K562 (cell line): Measurements from ENCODE around the gene DMGDH. TPM values are rescaled to one million over a fixed set of nuclear protein-coding genes. Genes with fewer than 3 reads are reported as not detected.

ENCODE experiments used
- ATAC-seq: fragments of 200-7000 bp; cut with Tn5 transposase; 3 replicates; pipeline ENCODE4 v1.9.1; 2020; ENCODE audit warnings: moderate library complexity
- BruUV-seq: library from RNA; stranded (reverse); fragments of 400-500 nt; replicated peaks from 2 replicates; lab custom pipeline; 2021; lab: Mats Ljungman, UMichigan
- CTCF ChIA-PET: fragments of 300-600 bp; formaldehyde crosslinking; extraction: SDS; loops from one replicate; lab custom pipeline; 2021; ENCODE audit warnings: low intra/inter-chr PET ratio; lab: Yijun Ruan, JAX
- POLR2A ChIA-PET: fragments of 300-600, 350-650 bp; sonication (Branson Sonifier 250); formaldehyde crosslinking; extraction: SDS; loops from one replicate; lab custom pipeline; 2021; ENCODE audit warnings: antibody characterized with exemption, inconsistent platforms; lab: Yijun Ruan, JAX
- DNase-seq, 4 experiments: peaks; one replicate each; pipeline versions ENCODE4 v3.0.0 to v3.0.0-alpha.2; 2011 to 2018; ENCODE audit warnings: low spot score in 3 of 4, mixed read lengths in 3 of 4; ENCODE audit errors: extremely low read depth in 1 of 4
- FAIRE-seq: peaks from 2 replicates; lab custom pipeline; 2011; peaks lifted over from hg19 to GRCh38; lab: Jason Lieb, UNC
- H2AFZ ChIP-seq: 2 replicates; pipeline ENCODE4 v1.6.0; 2011; ENCODE audit warnings: low read depth, low read length, control low read depth, inconsistent platforms
- H3K27ac ChIP-seq: fragments of 200-600 bp; 3 replicates; pipeline ENCODE4 v1.8.0; 2011; ENCODE audit warnings: low read depth, mild to moderate bottlenecking, control low read depth, inconsistent platforms, low read length, moderate library complexity, mixed read lengths; ENCODE audit errors: extremely low read depth
- H3K27me3 ChIP-seq, 2 experiments: fragments of 300-600 bp in 1 of 2; 2 replicates in 1 of 2; 3 replicates in 1 of 2; pipeline versions ENCODE4 v1.6.0 to v1.8.0; 2011; ENCODE audit warnings: inconsistent platforms in 2 of 2, low read length in 2 of 2, mild to moderate bottlenecking in 1 of 2, mixed read lengths in 1 of 2, moderate library complexity in 1 of 2; ENCODE audit not compliant: control insufficient read depth in 2 of 2, insufficient read depth in 2 of 2
- H3K36me3 ChIP-seq: fragments of 300-600 bp; 3 replicates; pipeline ENCODE4 v1.8.0; 2011; ENCODE audit warnings: mild to moderate bottlenecking, low read length, inconsistent platforms; ENCODE audit not compliant: control insufficient read depth, insufficient read depth
- H3K4me1 ChIP-seq, 2 experiments: fragments of 200-600 bp in 1 of 2; replicated peaks in 1 of 2; 2 replicates in 1 of 2; 3 replicates in 1 of 2; pipeline versions ENCODE4 v1.5.1 to v1.8.0; 2011; ENCODE audit warnings: inconsistent platforms in 2 of 2, low read length in 2 of 2, mild to moderate bottlenecking in 1 of 2, mixed read lengths in 1 of 2, moderate library complexity in 1 of 2; ENCODE audit not compliant: control insufficient read depth in 2 of 2, insufficient read depth in 2 of 2
- H3K4me2 ChIP-seq: 2 replicates; pipeline ENCODE4 v1.6.1; 2011; ENCODE audit warnings: low read length, control low read depth, inconsistent platforms, mixed read lengths; ENCODE audit not compliant: insufficient read depth
- H3K4me3 ChIP-seq: fragments of 200-600 bp; sonication (generic), shearing (Covaris generic); 2 replicates; pipeline ENCODE4 v1.5.1; 2016; ENCODE audit warnings: control low read depth, inconsistent platforms
- H3K79me2 ChIP-seq: fragments of 200-600 bp; 3 replicates; pipeline ENCODE4 v1.8.0; 2011; ENCODE audit warnings: low read length, inconsistent platforms; ENCODE audit not compliant: control insufficient read depth, insufficient read depth
- H3K9ac ChIP-seq, 2 experiments: 2 replicates each; pipeline versions ENCODE4 v1.6.0 to v1.6.1; 2011; ENCODE audit warnings: low read depth in 2 of 2, low read length in 2 of 2, control low read depth in 1 of 2, inconsistent platforms in 1 of 2, mild to moderate bottlenecking in 1 of 2, mixed read lengths in 1 of 2; ENCODE audit not compliant: insufficient read depth in 1 of 2
- H3K9me1 ChIP-seq: one replicate; pipeline ENCODE4 v1.6.0; 2011; ENCODE audit warnings: inconsistent platforms, mild to moderate bottlenecking, low read length, moderate library complexity; ENCODE audit not compliant: control insufficient read depth, insufficient read depth
- H3K9me3 ChIP-seq: replicated peaks from 2 replicates; pipeline ENCODE4 v1.5.1; 2011; ENCODE audit warnings: low read depth, low read length, inconsistent platforms; ENCODE audit not compliant: control insufficient read depth, insufficient read depth
- H4K20me1 ChIP-seq: replicated peaks from 2 replicates; pipeline ENCODE4 v1.6.1; 2011; ENCODE audit warnings: low read length, inconsistent platforms, mixed read lengths; ENCODE audit not compliant: control insufficient read depth, insufficient read depth
- CTBP1 ChIP-seq: fragments of 450-650 bp; IDR thresholded peaks from 2 replicates; pipeline ENCODE4 v1.6.1; 2016; ENCODE audit warnings: borderline replicate concordance
- SP1 ChIP-seq: sonication (generic); formaldehyde crosslinking; IDR thresholded peaks from 2 replicates; pipeline ENCODE4 v1.8.1; 2022; ENCODE audit warnings: mild to moderate bottlenecking, missing genetic modification reagents
- TEAD2 ChIP-seq: fragments of 450-650 bp; IDR thresholded peaks from 2 replicates; pipeline ENCODE4 v1.6.1; 2016; ENCODE audit warnings: missing genetic modification characterization, control low read depth, missing compliant biosample characterization
- ZBTB40 ChIP-seq, 2 experiments: fragments of 450-650 bp in 1 of 2; sonication (generic) in 1 of 2; formaldehyde crosslinking in 1 of 2; IDR thresholded peaks; 2 replicates each; pipeline versions ENCODE4 v1.7.1 to v1.9.0; 2016 to 2022; ENCODE audit warnings: inconsistent platforms in 1 of 2, mild to moderate bottlenecking in 1 of 2, missing genetic modification reagents in 1 of 2
- ZKSCAN3 ChIP-seq: fragments of 250-450 bp; sonication (Bioruptor Pico); IDR thresholded peaks from 2 replicates; pipeline ENCODE4 v1.4.0; 2020
- WGBS: fragments of 100-300 bp; shearing (Covaris generic); methylation state at CpG from one replicate; pipeline ENCODE4 v1.1.6; 2016; ENCODE audit warnings: low coverage, mixed read lengths; ENCODE audit not compliant: insufficient coverage; ENCODE audit errors: missing lambda C conversion rate; 5-methylcytosine and 5-hydroxymethylcytosine counted together
- in situ Hi-C: fragments of 300-500 bp; cut with MboI; formaldehyde crosslinking; loops from 4 replicates; pipeline ENCODE4 v1.15.0; 2018; ENCODE audit warnings: inconsistent platforms, mixed read lengths
- intact Hi-C: fragments of 100-400 bp; cut with micrococcal nuclease; formaldehyde crosslinking; loops from 2 replicates; pipeline ENCODE4 v1.14.2; 2022
- polyA plus RNA-seq, 8 experiments: library from polyadenylated mRNA; depleted of rRNA in 4 of 8; stranded (reverse) in 5 of 8; unstranded in 3 of 8; fragments of >200 nt; fragmentation: Nextera tagmentation in 2 of 8; fragmentation: Illumina TruSeq in 1 of 8; extraction: Ambion mirVana in 2 of 8; extraction: Trizol in 1 of 8; gene quantifications; 2 replicates each; pipeline versions ENCODE4 v1.2.1 to v1.2.3, GENCODE V29; 2011 to 2014; ENCODE audit warnings: inconsistent platforms in 1 of 8, missing spikeins in 1 of 8
- total RNA-seq, 7 experiments: library from RNA; depleted of rRNA in 6 of 7; stranded (reverse); fragments of >200 nt in 6 of 7; fragmentation: Illumina TruSeq in 2 of 7; extraction: Trizol in 2 of 7; gene quantifications; 2 replicates each; pipeline versions ENCODE4 v1.2.1 to v1.2.3, GENCODE V29; 2011 to 2021; ENCODE audit warnings: low replicate concordance in 1 of 7

DMGDH gene
- total and polyA plus RNA-seq, 9 of the 15 experiments (the other 6 are each of a cell fraction or from before 2014, with no cell fraction given) = 0.13 to 0.58 TPM; not detected in 7

- in situ Hi-C loops = no loop called here
- Histone ChIP-seq H3K9me3 (no peaks in the 10 kb centered on the region), H3K27me3 (0 out of 5 replicates have a peak, but pooled peaks cover 0 to 2% of the 10 kb centered on the region in 2 experiments), H3K27ac (peak overlapping the region; percentile 80; the same call in 2 of the 3 replicates), H2AFZ (peak overlapping the region; percentile 91), H3K4me2 (peak overlapping the region; percentile 82), H3K79me2 (no peaks in the 10 kb centered on the region; the same call in 2 of the 3 replicates), H4K20me1 (no peaks in the 10 kb centered on the region), H3K4me1 (peaks cover 16% of the 10 kb centered on the region in 2 experiments), H3K36me3 (no peaks in the 10 kb centered on the region), H3K9me1 (no peaks in the 10 kb centered on the region), H3K4me3 (peak overlapping the region; percentile 75), H3K9ac (peak overlapping the region; percentile 68 to 96; a peak in 3 of 4 replicates)
- 40% methylated on average over 17 of the region's 17 CpGs for WGBS
- intact Hi-C loops = no loop called here
- ChIA-PET POLR2A (interaction anchor here (0.6 to 2.1 kb wide), 12 partner anchors 9 to 615 kb away, joined by 3 to 12 read pairs (median 3); no protein-coding TSS in a partner anchor), CTCF (no interaction called here)
- FAIRE-seq (no peak), DNase-seq (peak in 1 of 4 experiments; percentile 6), ATAC-seq (no peak)
- peak; percentile 16; the same call in 1 of the 2 replicates for TF ChIP-seq CTBP1
- 0 out of 2 replicates have a peak, but pooled peaks have one; percentile 4 for TF ChIP-seq SP1 (CRISPR knock-in tag)
- 0 out of 2 replicates have a peak, but pooled peaks have one; percentile 10 for TF ChIP-seq TEAD2
- TF ChIP-seq ZKSCAN3 (CRISPR knock-in tag) = no peak
- 0 out of 2 replicates have a peak, but pooled peaks have one; percentile 22 for TF ChIP-seq ZBTB40 (IDR thresholded peaks at IDR 0.05)
- no peak for TF ChIP-seq ZBTB40 (CRISPR knock-in tag; IDR thresholded peaks at IDR 0.05)
- TSS peak; percentile 77 for BruUV-seq
These were observed 85.7 kb downstream of the DMGDH start for GRCh38 chr5:78983601-78984438.
